Ovary (tissue), 3 donors: ENCODE results near the gene TRIM33.

Experiments used
- CTCF ChIP-seq, 3 donors: fragments of 450-650 bp in 2 of 3; fragments of 200-600 bp in 1 of 3; IDR thresholded peaks; one replicate each; pipeline versions ENCODE4 v1.5.1 to v1.8.0; 2016 to 2022; ENCODE audit warnings: antibody characterized with exemption in 3 of 3, mild to moderate bottlenecking in 1 of 3
- EP300 ChIP-seq: sonication (generic); formaldehyde crosslinking; IDR thresholded peaks from one replicate; pipeline ENCODE4 v1.6.1; 2017; ENCODE audit warnings: antibody characterized with exemption
- POLR2A ChIP-seq: fragments of 450-650 bp; IDR thresholded peaks from one replicate; pipeline ENCODE4 v1.6.1; 2017; ENCODE audit warnings: antibody characterized with exemption, mild to moderate bottlenecking, moderate library complexity
- donor health status: DM: no; HTN: no; CAD: no.

DNA sequence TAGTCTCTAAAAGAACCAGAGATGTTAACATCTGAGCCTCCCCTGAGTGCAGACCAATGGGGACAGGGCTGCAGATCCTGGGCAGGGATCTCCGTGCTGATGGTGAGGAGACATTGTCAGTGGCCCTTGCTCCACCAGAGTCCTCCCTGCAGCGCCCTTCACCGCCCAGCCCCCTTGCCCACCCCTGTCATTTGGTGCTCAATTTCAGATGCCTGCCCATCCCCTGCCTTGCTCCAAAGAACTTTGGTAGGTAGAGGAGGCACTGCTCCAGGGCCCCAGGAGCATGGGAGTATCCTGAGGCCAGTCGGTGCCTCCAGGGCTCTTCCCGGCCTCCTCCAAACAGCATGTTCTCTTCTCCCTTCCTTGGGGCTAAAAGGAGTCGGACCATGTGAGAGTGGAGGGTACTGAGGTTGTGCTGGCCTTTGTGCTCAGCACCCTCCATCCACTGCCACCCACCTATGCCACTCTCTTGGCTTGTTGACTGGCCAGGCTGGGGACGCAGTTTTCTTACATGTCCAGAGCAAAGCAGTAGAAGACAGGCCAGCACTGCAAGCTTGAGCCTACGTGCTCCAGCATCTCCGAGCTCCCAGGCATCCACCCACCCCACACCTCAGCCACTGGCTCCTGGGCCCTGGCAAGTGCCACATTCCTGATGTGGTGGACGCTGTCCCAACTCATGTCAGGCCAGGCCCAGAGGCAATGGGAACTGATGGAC is 160.1 kb downstream of the TRIM33 start:
- TF ChIP-seq CTCF (IDR thresholded peaks at IDR 0.05) (no peak), POLR2A (no peak), EP300 (no peak)
